ENCODE data around the gene SSBP3.

The SSBP3 gene

DNA sequence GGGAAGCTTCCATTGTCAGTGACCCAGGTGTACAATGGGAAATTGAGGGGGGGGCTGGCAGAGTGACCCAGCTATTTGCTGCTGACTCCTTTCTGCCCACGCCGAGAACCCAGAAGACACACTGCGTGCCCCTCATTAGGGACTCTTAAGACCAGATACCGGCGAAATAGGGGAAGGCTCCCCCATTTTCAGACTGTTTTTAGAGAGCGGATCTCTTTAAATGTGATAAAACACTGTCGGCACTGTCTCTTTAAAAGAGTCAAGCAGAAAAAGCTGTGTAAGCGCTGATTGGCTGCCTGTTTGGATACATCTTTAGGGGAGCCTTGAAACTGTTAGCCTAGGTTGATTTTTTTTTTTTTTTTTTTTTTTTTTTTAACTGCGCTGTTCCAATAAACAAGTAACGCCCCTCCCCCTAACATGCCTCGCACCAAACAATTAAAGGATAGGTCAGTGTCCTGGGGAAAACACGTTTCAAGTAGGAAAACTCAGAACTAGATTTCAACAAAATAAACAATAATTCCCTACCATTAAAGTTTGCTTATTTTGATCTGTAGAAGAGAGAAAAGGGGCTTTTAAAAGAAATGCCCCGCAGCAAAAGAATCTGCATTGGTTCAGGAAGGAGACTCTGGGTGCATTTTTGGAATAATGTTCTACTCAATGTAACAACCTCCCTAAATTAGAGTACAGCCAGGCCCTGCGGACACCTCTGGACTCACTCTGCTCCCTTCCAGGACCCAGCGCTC lies 1.4 kb upstream of the SSBP3 start:
- TF ChIP-seq, protein P1, sequence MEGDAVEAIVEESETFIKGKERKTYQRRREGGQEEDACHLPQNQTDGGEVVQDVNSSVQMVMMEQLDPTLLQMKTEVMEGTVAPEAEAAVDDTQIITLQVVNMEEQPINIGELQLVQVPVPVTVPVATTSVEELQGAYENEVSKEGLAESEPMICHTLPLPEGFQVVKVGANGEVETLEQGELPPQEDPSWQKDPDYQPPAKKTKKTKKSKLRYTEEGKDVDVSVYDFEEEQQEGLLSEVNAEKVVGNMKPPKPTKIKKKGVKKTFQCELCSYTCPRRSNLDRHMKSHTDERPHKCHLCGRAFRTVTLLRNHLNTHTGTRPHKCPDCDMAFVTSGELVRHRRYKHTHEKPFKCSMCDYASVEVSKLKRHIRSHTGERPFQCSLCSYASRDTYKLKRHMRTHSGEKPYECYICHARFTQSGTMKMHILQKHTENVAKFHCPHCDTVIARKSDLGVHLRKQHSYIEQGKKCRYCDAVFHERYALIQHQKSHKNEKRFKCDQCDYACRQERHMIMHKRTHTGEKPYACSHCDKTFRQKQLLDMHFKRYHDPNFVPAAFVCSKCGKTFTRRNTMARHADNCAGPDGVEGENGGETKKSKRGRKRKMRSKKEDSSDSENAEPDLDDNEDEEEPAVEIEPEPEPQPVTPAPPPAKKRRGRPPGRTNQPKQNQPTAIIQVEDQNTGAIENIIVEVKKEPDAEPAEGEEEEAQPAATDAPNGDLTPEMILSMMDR (IDR thresholded peaks at IDR 0.05) = no peak
- H2AFZ ChIP-seq = peak overlapping the region; percentile 91
- H3K27me3 ChIP-seq (ENCODE audit: control insufficient read depth, insufficient read depth, low read length) = no peaks in the 10 kb centered on the region
- no peaks in the 10 kb centered on the region for H3K36me3 ChIP-seq (ENCODE audit: control insufficient read depth, insufficient read depth, low read length)
- no peaks in the 10 kb centered on the region for H3K79me2 ChIP-seq
- no peak overlapping the region for H3K9ac ChIP-seq
- H3K4me2 ChIP-seq (ENCODE audit: low read length) = peak overlapping the region; percentile 95
- peak overlapping the region; percentile 79 for H3K4me3 ChIP-seq (ENCODE audit: low read depth, low read length)
- no peaks in the 10 kb centered on the region for H3K9me3 ChIP-seq (ENCODE audit: control insufficient read depth, low read length)
- peaks cover 7% of the 10 kb centered on the region for H3K4me1 ChIP-seq
- peak overlapping the region; percentile 75 for H3K27ac ChIP-seq

DNA sequence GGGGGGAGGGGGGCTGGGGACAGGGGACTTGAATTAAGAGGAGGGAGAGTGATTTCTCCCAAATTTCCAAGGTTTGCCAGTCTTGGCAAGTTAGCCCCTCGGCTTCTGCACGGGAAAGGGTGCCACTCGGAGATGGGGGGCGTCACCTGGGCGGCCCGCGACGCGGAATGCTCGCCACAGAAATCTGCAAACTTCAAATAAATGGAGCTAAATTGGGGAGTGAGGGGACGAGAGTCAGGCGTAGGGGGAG lies 885 bp upstream of the SSBP3 start:
- no peak overlapping the region for H3K9ac ChIP-seq
- H3K9me3 ChIP-seq (ENCODE audit: control insufficient read depth, low read length) = no peaks in the 10 kb centered on the region
- no peaks in the 10 kb centered on the region for H3K27me3 ChIP-seq (ENCODE audit: control insufficient read depth, insufficient read depth, low read length)
- TF ChIP-seq, protein P1 (IDR thresholded peaks at IDR 0.05) = no peak
- H3K36me3 ChIP-seq (ENCODE audit: control insufficient read depth, insufficient read depth, low read length) = no peaks in the 10 kb centered on the region
- peak overlapping the region; percentile 95 for H3K4me2 ChIP-seq (ENCODE audit: low read length)
- H3K4me1 ChIP-seq = peaks cover 7% of the 10 kb centered on the region
- H3K79me2 ChIP-seq = no peaks in the 10 kb centered on the region
- peak overlapping the region; percentile 58 for H3K27ac ChIP-seq
- peak overlapping the region; percentile 79 for H3K4me3 ChIP-seq (ENCODE audit: low read depth, low read length)
- H2AFZ ChIP-seq = peak overlapping the region; percentile 78

DNA sequence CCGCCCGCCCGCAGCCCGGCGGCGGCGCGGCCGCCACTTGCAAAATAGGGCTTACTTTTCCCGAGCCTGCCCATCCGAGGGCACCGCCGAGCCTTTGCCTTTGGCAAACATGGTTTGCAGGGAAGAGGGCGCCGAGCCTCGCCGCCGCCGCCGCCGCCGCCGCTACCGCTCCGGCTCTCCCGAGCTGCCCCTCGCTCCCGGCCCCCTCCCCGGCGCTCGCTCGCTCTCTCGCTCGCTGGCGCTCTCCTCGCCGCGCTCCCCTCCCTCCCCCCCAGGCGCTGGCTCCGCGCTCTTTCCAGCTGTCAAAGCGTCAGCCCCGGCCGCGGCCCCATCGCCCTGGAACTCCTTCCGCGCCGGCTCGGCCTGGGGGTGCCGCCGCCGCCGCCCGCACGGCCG lies 298 bp downstream of the SSBP3 start:
- Histone ChIP-seq H3K4me1 (peaks cover 7% of the 10 kb centered on the region), H3K4me2 (ENCODE audit: low read length) (no peak overlapping the region), H3K9me3 (ENCODE audit: control insufficient read depth, low read length) (no peaks in the 10 kb centered on the region), H3K36me3 (ENCODE audit: control insufficient read depth, insufficient read depth, low read length) (no peaks in the 10 kb centered on the region), H3K9ac (no peak overlapping the region), H3K27ac (no peak overlapping the region), H3K79me2 (no peaks in the 10 kb centered on the region), H2AFZ (no peak overlapping the region), H3K27me3 (ENCODE audit: control insufficient read depth, insufficient read depth, low read length) (no peaks in the 10 kb centered on the region), H3K4me3 (ENCODE audit: low read depth, low read length) (no peak overlapping the region)
- TF ChIP-seq, protein P1 (IDR thresholded peaks at IDR 0.05) = no peak

DNA sequence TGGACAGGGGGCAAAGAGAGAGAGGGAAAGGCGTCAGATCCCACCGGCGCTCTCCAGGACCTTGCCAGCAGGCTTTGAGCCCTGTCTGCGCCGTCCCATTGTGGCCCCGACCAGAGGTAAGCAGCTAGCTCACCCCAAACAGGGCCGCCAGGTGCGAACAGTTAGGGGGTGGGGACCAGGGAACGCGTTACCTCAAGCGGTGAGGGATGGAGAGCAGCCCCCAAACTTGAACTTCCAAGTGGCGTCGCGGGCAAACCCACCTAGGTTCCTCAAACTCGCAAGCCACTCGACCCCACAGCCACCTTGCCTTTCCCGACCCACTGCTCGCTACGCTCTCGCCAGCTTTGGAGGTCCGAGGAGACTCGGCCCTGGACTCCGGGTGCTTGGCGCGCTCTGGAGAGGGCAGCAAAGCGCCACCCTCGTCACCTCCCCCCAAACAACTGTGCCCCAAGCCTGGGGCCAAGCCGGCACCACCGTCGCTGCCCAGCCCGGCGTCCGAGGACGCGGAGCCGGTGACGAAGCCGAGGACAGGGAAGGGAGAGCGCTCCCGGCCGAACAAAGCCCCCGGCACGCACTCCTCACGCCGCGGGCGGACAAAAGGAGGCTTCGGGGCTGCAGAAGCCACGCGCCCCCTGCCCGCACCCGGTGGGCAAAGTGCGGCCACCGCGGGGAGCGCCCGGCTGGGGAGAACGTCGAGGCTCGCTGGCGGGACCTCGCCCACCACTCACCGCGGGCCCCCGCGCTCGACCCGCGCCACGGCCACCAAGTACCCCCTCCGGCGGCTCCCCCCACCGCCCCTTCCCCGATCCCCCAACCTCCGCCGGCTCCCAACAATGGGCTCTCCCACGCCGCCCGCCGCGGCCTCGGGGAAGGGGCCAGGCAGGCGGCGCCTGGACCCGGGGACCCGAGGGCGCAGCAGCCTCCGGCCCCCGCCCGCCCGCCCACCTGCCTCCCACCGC lies 976 bp downstream of the SSBP3 start:
- H3K27ac ChIP-seq = no peak overlapping the region

More for the DNA sequence above, 976 bp downstream of the SSBP3 start:
- Histone ChIP-seq H3K4me3 (ENCODE audit: low read depth, low read length) (peak overlapping the region; percentile 58), H3K9me3 (ENCODE audit: control insufficient read depth, low read length) (no peaks in the 10 kb centered on the region), H3K9ac (no peak overlapping the region), H3K4me2 (ENCODE audit: low read length) (peak overlapping the region; percentile 84), H3K27me3 (ENCODE audit: control insufficient read depth, insufficient read depth, low read length) (no peaks in the 10 kb centered on the region), H3K79me2 (no peaks in the 10 kb centered on the region), H3K36me3 (ENCODE audit: control insufficient read depth, insufficient read depth, low read length) (no peaks in the 10 kb centered on the region), H2AFZ (peak overlapping the region; percentile 69), H3K4me1 (peaks cover 7% of the 10 kb centered on the region)
- TF ChIP-seq, protein P1 (IDR thresholded peaks at IDR 0.05) = no peak

Data from parathyroid adenoma (tissue), 2 donors.